GM23338 (cell line): ENCODE results near the gene PLD1. TPM values are rescaled to one million over a fixed set of nuclear protein-coding genes. Genes with fewer than 3 reads are reported as not detected.

Experiments used
- ATAC-seq: fragments of 200-7000 bp; cut with Tn5 transposase; 3 replicates; pipeline ENCODE4 v1.9.1; 2020
- DNase-seq: peaks from one replicate; pipeline ENCODE4 v3.0.0-alpha.2; 2015; ENCODE audit warnings: low spot score
- H2AFZ ChIP-seq: fragments of 200-600 bp; sonication (generic); 2 replicates; pipeline ENCODE4 v1.8.0; 2016; ENCODE audit warnings: antibody characterized with exemption, mild to moderate bottlenecking, moderate library complexity
- H3F3A ChIP-seq: fragments of 200-600 bp; sonication (generic); replicated peaks from 2 replicates; pipeline ENCODE4 v1.8.0; 2017; ENCODE audit warnings: antibody characterized with exemption, mixed run types, low read depth
- H3K27ac ChIP-seq: fragments of 200-600 bp; sonication (generic); 2 replicates; pipeline ENCODE4 v1.6.1; 2016; ENCODE audit warnings: low read depth
- H3K27me3 ChIP-seq: fragments of 200-600 bp; sonication (generic); 2 replicates; pipeline ENCODE4 v1.8.0; 2016; ENCODE audit warnings: mild to moderate bottlenecking, mixed run types, moderate library complexity; ENCODE audit not compliant: insufficient read depth
- H3K36me3 ChIP-seq: fragments of 200-600 bp; sonication (generic); 2 replicates; pipeline ENCODE4 v1.8.0; 2016; ENCODE audit warnings: mild to moderate bottlenecking; ENCODE audit not compliant: insufficient read depth
- H3K4me1 ChIP-seq: fragments of 200-600 bp; sonication (generic); 2 replicates; pipeline ENCODE4 v1.8.0; 2016; ENCODE audit warnings: mild to moderate bottlenecking, moderate library complexity; ENCODE audit not compliant: insufficient read depth
- H3K4me2 ChIP-seq: fragments of 200-600 bp; sonication (generic); 2 replicates; pipeline ENCODE4 v1.7.1; 2017; ENCODE audit warnings: mixed run types
- H3K4me3 ChIP-seq: fragments of 200-600 bp; sonication (generic); 2 replicates; pipeline ENCODE4 v1.6.1; 2016; ENCODE audit warnings: mixed run types
- H3K79me2 ChIP-seq: fragments of 200-600 bp; sonication (generic); replicated peaks from 2 replicates; pipeline ENCODE4 v1.8.0; 2017; ENCODE audit warnings: mild to moderate bottlenecking; ENCODE audit not compliant: insufficient read depth
- H3K9me2 ChIP-seq: fragments of 200-600 bp; sonication (generic); 2 replicates; pipeline ENCODE4 v1.8.0; 2017; ENCODE audit not compliant: insufficient read depth
- H4K20me1 ChIP-seq: fragments of 200-600 bp; sonication (generic); replicated peaks from 2 replicates; pipeline ENCODE4 v1.8.0; 2017; ENCODE audit warnings: mild to moderate bottlenecking; ENCODE audit not compliant: insufficient read depth
- H3K27ac Mint-ChIP-seq: 2 replicates; pipeline ENCODE4 v1.8.0; 2020; ENCODE audit warnings: inconsistent platforms, mild to moderate bottlenecking, moderate library complexity, mixed read lengths
- H3K27me3 Mint-ChIP-seq: 3 replicates; pipeline ENCODE4 v1.8.0; 2022; ENCODE audit warnings: low read depth, mild to moderate bottlenecking, moderate library complexity, mixed read lengths, inconsistent platforms; ENCODE audit not compliant: insufficient read depth, poor library complexity
- H3K36me3 Mint-ChIP-seq: 3 replicates; pipeline ENCODE4 v1.8.0; 2021; ENCODE audit warnings: low read depth, mild to moderate bottlenecking, inconsistent platforms, moderate library complexity, mixed read lengths
- H3K4me1 Mint-ChIP-seq: 3 replicates; pipeline ENCODE4 v1.8.0; 2020; ENCODE audit warnings: mild to moderate bottlenecking, inconsistent platforms, mixed read lengths
- H3K4me3 Mint-ChIP-seq: 3 replicates; pipeline ENCODE4 v1.8.0; 2021; ENCODE audit warnings: moderate library complexity, mild to moderate bottlenecking, inconsistent platforms, mixed read lengths
- H3K9me3 Mint-ChIP-seq: 3 replicates; pipeline ENCODE4 v1.8.0; 2020; ENCODE audit warnings: moderate library complexity, mild to moderate bottlenecking, inconsistent platforms, mixed read lengths
- CREB1 ChIP-seq: fragments of 250-450 bp; sonication (Bioruptor Pico); IDR thresholded peaks from 2 replicates; pipeline ENCODE4 v1.5.0; 2020; ENCODE audit warnings: low read depth, mild to moderate bottlenecking, moderate library complexity
- CTCF ChIP-seq, 2 experiments: fragments of 200-600 bp in 1 of 2; sonication (generic) in 1 of 2; conservative IDR thresholded peaks; 2 replicates each; pipeline versions ENCODE4 v1.5.1 to v1.6.1; 2016 to 2017; ENCODE audit warnings: antibody characterized with exemption in 2 of 2, low read depth in 2 of 2, mild to moderate bottlenecking in 2 of 2, moderate library complexity in 1 of 2
- ETS1 ChIP-seq: IDR thresholded peaks from 2 replicates; pipeline ENCODE4 v1.6.1; 2016; ENCODE audit warnings: antibody characterized with exemption
- EZH2 ChIP-seq: fragments of 200-600 bp; sonication (generic); IDR thresholded peaks from one replicate; pipeline ENCODE4 v1.8.0; 2017; ENCODE audit warnings: antibody characterized with exemption, mild to moderate bottlenecking, low read depth; ENCODE audit not compliant: unreplicated experiment
- EZH2phosphoT487 ChIP-seq: fragments of 200-600 bp; sonication (generic); IDR thresholded peaks from one replicate; pipeline ENCODE4 v1.8.1; 2018; ENCODE audit warnings: antibody characterized with exemption; ENCODE audit not compliant: unreplicated experiment
- JUNB ChIP-seq: IDR thresholded peaks from one replicate; pipeline ENCODE4 v1.6.1; 2016; ENCODE audit warnings: antibody characterized with exemption; ENCODE audit not compliant: unreplicated experiment
- NANOG ChIP-seq: IDR thresholded peaks from 2 replicates; pipeline ENCODE4 v1.6.1; 2016; ENCODE audit warnings: antibody characterized with exemption, borderline replicate concordance
- POLR2AphosphoS5 ChIP-seq: IDR thresholded peaks from 2 replicates; pipeline ENCODE4 v1.6.1; 2016; ENCODE audit warnings: antibody characterized with exemption, low read depth
- REST ChIP-seq: IDR thresholded peaks from one replicate; pipeline ENCODE4 v1.6.1; 2018; ENCODE audit warnings: antibody characterized with exemption; ENCODE audit not compliant: unreplicated experiment
- STAT1 ChIP-seq: IDR thresholded peaks from one replicate; pipeline ENCODE4 v1.6.1; 2016; ENCODE audit warnings: antibody characterized with exemption; ENCODE audit not compliant: unreplicated experiment
- ZNF114 ChIP-seq: fragments of 250-450 bp; sonication (Bioruptor Pico); IDR thresholded peaks from 2 replicates; pipeline ENCODE4 v1.5.0; 2020; ENCODE audit warnings: mild to moderate bottlenecking, moderate library complexity
- ZNF331 ChIP-seq: fragments of 250-450 bp; sonication (Bioruptor Pico); IDR thresholded peaks from 2 replicates; pipeline ENCODE4 v1.5.0; 2020; ENCODE audit warnings: low read depth, mild to moderate bottlenecking, moderate library complexity
- polyA plus RNA-seq: library from polyadenylated mRNA; unstranded; fragments of >200 nt; fragmentation: Nextera tagmentation; extraction: Ambion mirVana; gene quantifications from 2 replicates; pipeline ENCODE4 v1.2.1, GENCODE V29; 2016
- total RNA-seq: library from RNA; depleted of rRNA; stranded (reverse); fragments of >200 nt; shearing (Covaris generic); gene quantifications from 2 replicates; pipeline ENCODE4 v1.2.3, GENCODE V29; 2014
- TF ChIP-seq, protein P1 (sequence below): fragments of 250-450 bp; sonication (Bioruptor Pico); IDR thresholded peaks from 2 replicates; pipeline ENCODE4 v1.5.0; 2020; ENCODE audit warnings: mild to moderate bottlenecking, moderate library complexity

PLD1 gene
- total and polyA plus RNA-seq, 2 experiments from 2014 or later, result 1.4 to 2.2 TPM

DNA sequence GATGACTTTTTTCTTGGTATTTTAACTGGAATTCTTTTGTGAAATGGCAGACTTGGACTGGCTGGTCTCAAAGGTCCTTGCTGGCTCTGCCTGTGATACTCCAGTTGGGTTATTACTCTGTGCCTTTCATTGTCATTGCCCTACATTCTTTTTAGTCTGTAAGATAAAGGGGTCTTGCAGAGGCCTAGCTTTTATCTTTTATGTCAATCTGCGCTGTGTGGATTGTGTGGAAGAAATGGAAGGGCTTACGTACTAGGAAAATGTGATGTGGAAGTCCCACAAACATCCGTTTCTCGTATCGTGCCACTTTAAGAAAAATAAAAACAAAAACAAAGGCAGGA is 24.1 kb upstream of the PLD1 start:
- no peaks in the 10 kb centered on the region for H3K36me3 ChIP-seq
- Mint-ChIP-seq H3K36me3 (no peaks in the 10 kb centered on the region), H3K4me1 (peaks cover 16% of the 10 kb centered on the region), H3K27ac (no peak overlapping the region), H3K27me3 (no peaks in the 10 kb centered on the region), H3K9me3 (no peaks in the 10 kb centered on the region), H3K4me3 (no peak overlapping the region)
- H3K4me3 ChIP-seq, result no peak overlapping the region
- no peaks in the 10 kb centered on the region for H3K27me3 ChIP-seq
- H3K27ac ChIP-seq, result no peak overlapping the region
- no peak overlapping the region for H3K4me2 ChIP-seq
- ATAC-seq (no peak), DNase-seq (no peak)
- no peaks in the 10 kb centered on the region for H3K79me2 ChIP-seq
- no peaks in the 10 kb centered on the region for H4K20me1 ChIP-seq
- no peaks in the 10 kb centered on the region for H3K9me2 ChIP-seq
- H3K4me1 ChIP-seq, result 0 out of 2 replicates have a peak, but pooled peaks cover 3% of the 10 kb centered on the region
- no peaks in the 10 kb centered on the region for H3F3A ChIP-seq
- no peak overlapping the region for H2AFZ ChIP-seq
- no peak for TF ChIP-seq ZNF114 (CRISPR knock-in tag)
- TF ChIP-seq ETS1, result no peak
- TF ChIP-seq JUNB, result no peak
- no peak for TF ChIP-seq ZNF331 (CRISPR knock-in tag)
- TF ChIP-seq REST, result no peak
- TF ChIP-seq, protein P1, sequence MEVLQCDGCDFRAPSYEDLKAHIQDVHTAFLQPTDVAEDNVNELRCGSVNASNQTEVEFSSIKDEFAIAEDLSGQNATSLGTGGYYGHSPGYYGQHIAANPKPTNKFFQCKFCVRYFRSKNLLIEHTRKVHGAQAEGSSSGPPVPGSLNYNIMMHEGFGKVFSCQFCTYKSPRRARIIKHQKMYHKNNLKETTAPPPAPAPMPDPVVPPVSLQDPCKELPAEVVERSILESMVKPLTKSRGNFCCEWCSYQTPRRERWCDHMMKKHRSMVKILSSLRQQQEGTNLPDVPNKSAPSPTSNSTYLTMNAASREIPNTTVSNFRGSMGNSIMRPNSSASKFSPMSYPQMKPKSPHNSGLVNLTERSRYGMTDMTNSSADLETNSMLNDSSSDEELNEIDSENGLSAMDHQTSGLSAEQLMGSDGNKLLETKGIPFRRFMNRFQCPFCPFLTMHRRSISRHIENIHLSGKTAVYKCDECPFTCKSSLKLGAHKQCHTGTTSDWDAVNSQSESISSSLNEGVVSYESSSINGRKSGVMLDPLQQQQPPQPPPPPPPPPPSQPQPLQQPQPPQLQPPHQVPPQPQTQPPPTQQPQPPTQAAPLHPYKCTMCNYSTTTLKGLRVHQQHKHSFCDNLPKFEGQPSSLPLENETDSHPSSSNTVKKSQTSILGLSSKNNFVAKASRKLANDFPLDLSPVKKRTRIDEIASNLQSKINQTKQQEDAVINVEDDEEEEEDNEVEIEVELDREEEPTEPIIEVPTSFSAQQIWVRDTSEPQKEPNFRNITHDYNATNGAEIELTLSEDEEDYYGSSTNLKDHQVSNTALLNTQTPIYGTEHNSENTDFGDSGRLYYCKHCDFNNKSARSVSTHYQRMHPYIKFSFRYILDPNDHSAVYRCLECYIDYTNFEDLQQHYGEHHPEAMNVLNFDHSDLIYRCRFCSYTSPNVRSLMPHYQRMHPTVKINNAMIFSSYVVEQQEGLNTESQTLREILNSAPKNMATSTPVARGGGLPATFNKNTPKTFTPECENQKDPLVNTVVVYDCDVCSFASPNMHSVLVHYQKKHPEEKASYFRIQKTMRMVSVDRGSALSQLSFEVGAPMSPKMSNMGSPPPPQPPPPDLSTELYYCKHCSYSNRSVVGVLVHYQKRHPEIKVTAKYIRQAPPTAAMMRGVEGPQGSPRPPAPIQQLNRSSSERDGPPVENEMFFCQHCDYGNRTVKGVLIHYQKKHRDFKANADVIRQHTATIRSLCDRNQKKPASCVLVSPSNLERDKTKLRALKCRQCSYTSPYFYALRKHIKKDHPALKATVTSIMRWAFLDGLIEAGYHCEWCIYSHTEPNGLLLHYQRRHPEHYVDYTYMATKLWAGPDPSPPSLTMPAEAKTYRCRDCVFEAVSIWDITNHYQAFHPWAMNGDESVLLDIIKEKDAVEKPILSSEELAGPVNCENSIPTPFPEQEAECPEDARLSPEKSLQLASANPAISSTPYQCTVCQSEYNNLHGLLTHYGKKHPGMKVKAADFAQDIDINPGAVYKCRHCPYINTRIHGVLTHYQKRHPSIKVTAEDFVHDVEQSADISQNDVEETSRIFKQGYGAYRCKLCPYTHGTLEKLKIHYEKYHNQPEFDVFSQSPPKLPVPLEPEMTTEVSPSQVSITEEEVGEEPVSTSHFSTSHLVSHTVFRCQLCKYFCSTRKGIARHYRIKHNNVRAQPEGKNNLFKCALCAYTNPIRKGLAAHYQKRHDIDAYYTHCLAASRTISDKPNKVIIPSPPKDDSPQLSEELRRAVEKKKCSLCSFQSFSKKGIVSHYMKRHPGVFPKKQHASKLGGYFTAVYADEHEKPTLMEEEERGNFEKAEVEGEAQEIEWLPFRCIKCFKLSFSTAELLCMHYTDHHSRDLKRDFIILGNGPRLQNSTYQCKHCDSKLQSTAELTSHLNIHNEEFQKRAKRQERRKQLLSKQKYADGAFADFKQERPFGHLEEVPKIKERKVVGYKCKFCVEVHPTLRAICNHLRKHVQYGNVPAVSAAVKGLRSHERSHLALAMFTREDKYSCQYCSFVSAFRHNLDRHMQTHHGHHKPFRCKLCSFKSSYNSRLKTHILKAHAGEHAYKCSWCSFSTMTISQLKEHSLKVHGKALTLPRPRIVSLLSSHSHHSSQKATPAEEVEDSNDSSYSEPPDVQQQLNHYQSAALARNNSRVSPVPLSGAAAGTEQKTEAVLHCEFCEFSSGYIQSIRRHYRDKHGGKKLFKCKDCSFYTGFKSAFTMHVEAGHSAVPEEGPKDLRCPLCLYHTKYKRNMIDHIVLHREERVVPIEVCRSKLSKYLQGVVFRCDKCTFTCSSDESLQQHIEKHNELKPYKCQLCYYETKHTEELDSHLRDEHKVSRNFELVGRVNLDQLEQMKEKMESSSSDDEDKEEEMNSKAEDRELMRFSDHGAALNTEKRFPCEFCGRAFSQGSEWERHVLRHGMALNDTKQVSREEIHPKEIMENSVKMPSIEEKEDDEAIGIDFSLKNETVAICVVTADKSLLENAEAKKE, result no peak
- TF ChIP-seq EZH2, result no peak
- no peak for TF ChIP-seq POLR2AphosphoS5
- no peak for TF ChIP-seq CTCF (conservative IDR thresholded peaks at IDR 0.05; ENCODE audit: low read depth in 2 of 2)
- no peak for TF ChIP-seq STAT1
- TF ChIP-seq CREB1, result no peak
- no peak for TF ChIP-seq NANOG
- TF ChIP-seq EZH2phosphoT487, result no peak
